Heart left ventricle (tissue), 13 donors: ENCODE data around the gene LIAS.
"Not testable (repeated sequence)": the region's sequence is repeated elsewhere in the genome, so short reads cannot be mapped to it uniquely, and the experiment has no call there.

Source experiments
- POLR2A ChIP-seq, 2 donors: fragments of 450-650 bp; IDR thresholded peaks; one replicate each; pipeline ENCODE4 v1.6.1; 2017; ENCODE audit warnings: antibody characterized with exemption in 2 of 2, mild to moderate bottlenecking in 2 of 2, moderate library complexity in 2 of 2
- TF ChIP-seq, protein P1 (sequence below), 12 donors: fragments of 200-600 bp; sonication (generic) in 4 of 12; IDR thresholded peaks; one replicate each; pipeline versions ENCODE4 v1.5.0 to v1.8.0; 2018 to 2022; ENCODE audit warnings: antibody characterized with exemption in 12 of 12, mild to moderate bottlenecking in 5 of 12
- donor health status: ischemic (EF 13 %, LVEDD 7.1; RV severe dilation, severe dysfunction).
- donor health status: DM: no; HTN: yes; CAD: no.
- donor health status: DM: no; HTN: no; CAD: no.
- donor health status: ischemic (EF 25% LVEDD 6.9; RV normal size, moderate dysfunction).
- donor health status: ischemic (EF 25% LVEDD 5.7; RV mildly dilated, moderate dysfunction).
- donor health status: ischemic (EF 35%, LVEDD 5.7; RV mildly dilated, moderate dysfunction).
- donor health status: nonischemic (EF 11% LVEDD 7.7; RV severe dilation, severe dysfunction).
- donor health status: DM: yes; HTN: yes; CAD: no.
- donor health status: PGD.
- donor health status: ischemic (EF 29% LVEDD 5.4; RV normal size, mild dysfunction).
- donor health status: nonischemic (EF 23%, LVEDD 6.1; RV moderate dilation, normal function).

DNA sequence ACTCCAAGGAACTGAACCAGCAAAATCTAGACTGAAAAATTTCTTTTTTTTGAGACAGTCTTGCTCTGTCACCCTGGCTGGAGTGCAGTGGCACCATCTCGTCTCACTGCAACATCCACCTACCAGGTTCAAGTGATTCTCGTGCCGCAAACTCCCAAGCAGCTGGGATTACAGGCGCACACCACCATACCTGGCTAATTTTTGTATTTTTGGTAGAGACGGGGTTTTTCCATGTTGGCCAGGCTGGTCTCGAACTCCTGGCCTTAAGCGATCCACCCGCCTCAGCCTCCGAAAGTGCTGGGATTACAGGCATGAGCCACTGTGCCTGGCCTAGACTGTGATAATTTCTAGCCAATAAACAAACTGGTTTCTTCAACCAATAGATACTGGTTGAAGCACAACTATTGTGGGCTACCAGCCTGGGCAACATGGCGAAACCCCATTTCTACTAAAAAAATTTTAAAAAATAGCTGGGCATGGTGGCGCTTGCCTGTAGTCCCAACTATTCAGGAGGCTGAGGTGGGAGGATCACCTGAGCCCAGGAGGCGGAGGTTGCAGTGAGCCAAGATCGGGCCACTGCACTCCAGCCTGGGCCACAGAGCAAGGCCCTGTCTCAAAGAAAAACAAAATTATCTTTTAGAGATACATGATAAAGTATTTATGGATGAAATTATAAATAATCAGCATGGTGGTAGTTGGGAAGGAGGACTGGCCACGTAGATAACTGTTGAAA lies 57.0 kb downstream of the LIAS start:
- TF ChIP-seq, protein P1, sequence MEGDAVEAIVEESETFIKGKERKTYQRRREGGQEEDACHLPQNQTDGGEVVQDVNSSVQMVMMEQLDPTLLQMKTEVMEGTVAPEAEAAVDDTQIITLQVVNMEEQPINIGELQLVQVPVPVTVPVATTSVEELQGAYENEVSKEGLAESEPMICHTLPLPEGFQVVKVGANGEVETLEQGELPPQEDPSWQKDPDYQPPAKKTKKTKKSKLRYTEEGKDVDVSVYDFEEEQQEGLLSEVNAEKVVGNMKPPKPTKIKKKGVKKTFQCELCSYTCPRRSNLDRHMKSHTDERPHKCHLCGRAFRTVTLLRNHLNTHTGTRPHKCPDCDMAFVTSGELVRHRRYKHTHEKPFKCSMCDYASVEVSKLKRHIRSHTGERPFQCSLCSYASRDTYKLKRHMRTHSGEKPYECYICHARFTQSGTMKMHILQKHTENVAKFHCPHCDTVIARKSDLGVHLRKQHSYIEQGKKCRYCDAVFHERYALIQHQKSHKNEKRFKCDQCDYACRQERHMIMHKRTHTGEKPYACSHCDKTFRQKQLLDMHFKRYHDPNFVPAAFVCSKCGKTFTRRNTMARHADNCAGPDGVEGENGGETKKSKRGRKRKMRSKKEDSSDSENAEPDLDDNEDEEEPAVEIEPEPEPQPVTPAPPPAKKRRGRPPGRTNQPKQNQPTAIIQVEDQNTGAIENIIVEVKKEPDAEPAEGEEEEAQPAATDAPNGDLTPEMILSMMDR (IDR thresholded peaks at IDR 0.05), result not testable (repeated sequence)
- not testable (repeated sequence) for TF ChIP-seq POLR2A (IDR thresholded peaks at IDR 0.05)
